ENCODE results near the gene NECAB3.

GRCh38 chr20:33666293-33667244 lies 7.7 kb downstream of the NECAB3 start, which contains the start of gene ACTL10:
- TF ChIP-seq CTCF (IDR thresholded peaks at IDR 0.05; ENCODE audit: low read length) (peak; percentile 40), EZH2 (optimal IDR thresholded peaks at IDR 0.05; ENCODE audit: low read depth, low read length) (no peak)

All from MM.1S (cell line).